Caco-2 (cell line): ENCODE measurements around the gene INTS7. TPM values are rescaled to one million over a fixed set of nuclear protein-coding genes. Genes with fewer than 3 reads are reported as not detected.

Experiments used
- BruUV-seq: library from RNA; stranded (reverse); fragments of 400-500 nt; replicated peaks from 2 replicates; lab custom pipeline; 2021; lab: Mats Ljungman, UMichigan
- CTCF ChIA-PET: fragments of 300-600 bp; sonication (Branson Sonifier 250); formaldehyde crosslinking; loops from one replicate; lab custom pipeline; 2022; ENCODE audit warnings: antibody characterized with exemption; lab: Charles Lee
- POLR2A ChIA-PET: fragments of 300-600 bp; sonication (Branson Sonifier 250); formaldehyde crosslinking; loops from one replicate; lab custom pipeline; 2022; ENCODE audit warnings: antibody characterized with exemption; lab: Charles Lee
- DNase-seq, 2 experiments: peaks; one replicate each; pipeline versions ENCODE4 v3.0.0 to v3.0.0-alpha.2; 2020 to 2022
- H3K27me3 ChIP-seq: replicated peaks from 2 replicates; pipeline ENCODE4 v1.6.0; 2011; ENCODE audit warnings: low read length; ENCODE audit not compliant: control insufficient read depth, insufficient read depth
- H3K36me3 ChIP-seq: 2 replicates; pipeline ENCODE4 v1.5.1; 2011; ENCODE audit warnings: low read length; ENCODE audit not compliant: control insufficient read depth, insufficient read depth
- H3K4me1 ChIP-seq: fragments of 250-450 bp; sonication (Bioruptor Pico); 2 replicates; pipeline ENCODE4 v1.5.1; 2020; ENCODE audit warnings: mild to moderate bottlenecking
- H3K4me3 ChIP-seq: 2 replicates; pipeline ENCODE4 v1.5.1; 2011; ENCODE audit warnings: low read depth, mild to moderate bottlenecking, control low read depth, low read length
- H3K9me3 ChIP-seq: fragments of 250-450 bp; sonication (Bioruptor Pico); 2 replicates; pipeline ENCODE4 v1.5.1; 2020; ENCODE audit warnings: mild to moderate bottlenecking, moderate library complexity
- H3K27ac Mint-ChIP-seq: one replicate; pipeline ENCODE4 v1.8.0; 2022; ENCODE audit warnings: mixed read lengths; ENCODE audit not compliant: unreplicated experiment
- H3K27me3 Mint-ChIP-seq: one replicate; pipeline ENCODE4 v1.8.0; 2022; ENCODE audit warnings: mixed read lengths; ENCODE audit not compliant: insufficient read depth, unreplicated experiment
- H3K36me3 Mint-ChIP-seq: one replicate; pipeline ENCODE4 v1.8.0; 2022; ENCODE audit warnings: mild to moderate bottlenecking, mixed read lengths; ENCODE audit not compliant: insufficient read depth, unreplicated experiment
- H3K4me1 Mint-ChIP-seq: one replicate; pipeline ENCODE4 v1.8.0; 2022; ENCODE audit warnings: low read depth, mixed read lengths; ENCODE audit not compliant: unreplicated experiment
- H3K4me3 Mint-ChIP-seq: one replicate; pipeline ENCODE4 v1.8.0; 2022; ENCODE audit warnings: mild to moderate bottlenecking, moderate library complexity, mixed read lengths; ENCODE audit not compliant: unreplicated experiment
- H3K9me3 Mint-ChIP-seq: one replicate; pipeline ENCODE4 v1.8.0; 2022; ENCODE audit warnings: mixed read lengths; ENCODE audit not compliant: unreplicated experiment
- intact Hi-C: fragments of 100-400 bp; cut with micrococcal nuclease; formaldehyde crosslinking; loops from one replicate; pipeline ENCODE4 v1.10.0; 2022; ENCODE audit not compliant: unreplicated experiment
- total RNA-seq: library from RNA; stranded (reverse); gene quantifications from 2 replicates; pipeline ENCODE4 v1.2.3, GENCODE V29; 2022
- TF ChIP-seq, protein P1 (sequence below), 2 experiments: fragments of 200-600 bp in 1 of 2; IDR thresholded peaks; 1 replicate in 1 of 2; 2 replicates in 1 of 2; pipeline versions ENCODE4 v1.5.1 to v1.8.0; 2011 to 2022; ENCODE audit warnings: antibody characterized with exemption in 1 of 2, control low read depth in 1 of 2, inconsistent platforms in 1 of 2, low read depth in 1 of 2, low read length in 1 of 2, mild to moderate bottlenecking in 1 of 2, moderate library complexity in 1 of 2; ENCODE audit not compliant: insufficient read depth in 1 of 2, severe bottlenecking in 1 of 2, unreplicated experiment in 1 of 2

Gene INTS7
- total RNA-seq, 1 experiment from 2014 or later = 31.9 TPM

DNA sequence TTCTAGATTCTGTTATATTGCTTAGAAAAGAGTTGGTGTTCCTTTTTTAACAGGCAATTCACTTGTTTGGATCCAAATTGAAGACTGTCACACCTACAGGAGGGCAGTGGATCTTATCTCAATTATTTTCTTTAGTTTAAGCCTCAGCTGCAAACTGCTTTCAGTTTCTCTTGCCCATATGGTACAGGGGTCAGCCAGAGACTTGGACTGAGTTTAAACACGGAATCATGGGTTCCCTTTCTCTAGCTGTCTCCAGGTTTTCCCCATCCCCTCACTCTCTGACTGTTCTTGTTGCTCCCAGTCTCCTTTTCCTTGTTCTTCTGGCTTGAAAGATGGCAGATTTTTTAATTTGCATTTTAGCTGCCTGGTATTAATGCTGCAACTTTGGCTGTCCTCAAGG lies 18.6 kb upstream of the INTS7 start:
- intact Hi-C loops = no loop called here
- Histone ChIP-seq H3K36me3 (0 out of 2 replicates have a peak, but pooled peaks cover 6% of the 10 kb centered on the region), H3K4me1 (no peaks in the 10 kb centered on the region), H3K9me3 (no peaks in the 10 kb centered on the region), H3K4me3 (no peak overlapping the region), H3K27me3 (no peaks in the 10 kb centered on the region)
- DNase-seq = no peak
- TF ChIP-seq, protein P1, sequence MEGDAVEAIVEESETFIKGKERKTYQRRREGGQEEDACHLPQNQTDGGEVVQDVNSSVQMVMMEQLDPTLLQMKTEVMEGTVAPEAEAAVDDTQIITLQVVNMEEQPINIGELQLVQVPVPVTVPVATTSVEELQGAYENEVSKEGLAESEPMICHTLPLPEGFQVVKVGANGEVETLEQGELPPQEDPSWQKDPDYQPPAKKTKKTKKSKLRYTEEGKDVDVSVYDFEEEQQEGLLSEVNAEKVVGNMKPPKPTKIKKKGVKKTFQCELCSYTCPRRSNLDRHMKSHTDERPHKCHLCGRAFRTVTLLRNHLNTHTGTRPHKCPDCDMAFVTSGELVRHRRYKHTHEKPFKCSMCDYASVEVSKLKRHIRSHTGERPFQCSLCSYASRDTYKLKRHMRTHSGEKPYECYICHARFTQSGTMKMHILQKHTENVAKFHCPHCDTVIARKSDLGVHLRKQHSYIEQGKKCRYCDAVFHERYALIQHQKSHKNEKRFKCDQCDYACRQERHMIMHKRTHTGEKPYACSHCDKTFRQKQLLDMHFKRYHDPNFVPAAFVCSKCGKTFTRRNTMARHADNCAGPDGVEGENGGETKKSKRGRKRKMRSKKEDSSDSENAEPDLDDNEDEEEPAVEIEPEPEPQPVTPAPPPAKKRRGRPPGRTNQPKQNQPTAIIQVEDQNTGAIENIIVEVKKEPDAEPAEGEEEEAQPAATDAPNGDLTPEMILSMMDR (IDR thresholded peaks at IDR 0.05; ENCODE audit: insufficient read depth in 1 of 2, low read depth in 1 of 2, low read length in 1 of 2, severe bottlenecking in 1 of 2, unreplicated experiment in 1 of 2) = no peak
- Mint-ChIP-seq H3K27me3 (no peaks in the 10 kb centered on the region), H3K36me3 (peaks cover 79% of the 10 kb centered on the region), H3K27ac (no peak overlapping the region), H3K4me1 (no peaks in the 10 kb centered on the region), H3K9me3 (no peaks in the 10 kb centered on the region), H3K4me3 (no peak overlapping the region)
- CTCF ChIA-PET = no interaction called here
- BruUV-seq = no TSS peak
- POLR2A ChIA-PET = no interaction called here

DNA sequence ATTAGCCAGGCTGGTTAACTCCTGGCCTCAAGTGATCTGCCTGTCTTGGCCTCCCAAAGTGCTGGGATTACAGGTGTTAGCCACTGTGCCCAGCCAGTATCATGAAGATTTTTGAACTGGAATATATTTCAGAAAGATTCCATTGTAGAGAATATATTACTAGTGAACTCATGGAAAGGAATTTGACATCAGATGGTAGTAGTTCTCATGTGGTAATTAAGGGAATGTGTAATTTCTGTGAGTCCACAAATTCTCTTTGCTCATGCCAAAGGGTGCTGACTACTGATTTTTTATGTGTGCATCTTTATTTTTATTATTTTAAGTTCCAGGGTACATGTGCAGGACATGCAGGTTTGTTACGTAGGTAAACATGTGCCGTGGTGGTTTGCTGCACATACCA lies 10.6 kb upstream of the INTS7 start:
- Mint-ChIP-seq H3K4me3 (no peak overlapping the region), H3K27me3 (no peaks in the 10 kb centered on the region), H3K9me3 (no peaks in the 10 kb centered on the region), H3K36me3 (peaks cover 35% of the 10 kb centered on the region), H3K27ac (no peak overlapping the region), H3K4me1 (peaks cover 10% of the 10 kb centered on the region)
- TF ChIP-seq, protein P1 (IDR thresholded peaks at IDR 0.05; ENCODE audit: insufficient read depth in 1 of 2, low read depth in 1 of 2, low read length in 1 of 2, severe bottlenecking in 1 of 2, unreplicated experiment in 1 of 2) = no peak
- H3K27me3 ChIP-seq = no peaks in the 10 kb centered on the region
- no peak for DNase-seq
- no peaks in the 10 kb centered on the region for H3K9me3 ChIP-seq
- H3K36me3 ChIP-seq = no peaks in the 10 kb centered on the region
- CTCF ChIA-PET = no interaction called here
- no peak overlapping the region for H3K4me3 ChIP-seq
- intact Hi-C loops = no loop called here
- POLR2A ChIA-PET = interaction anchor here (0.5 kb wide), 1 partner anchor 10 kb away, joined by 3 read pairs; the partner anchor contains the start of gene DTL
- H3K4me1 ChIP-seq = no peaks in the 10 kb centered on the region; the same call in 1 of the 2 replicates
- BruUV-seq = no TSS peak

DNA sequence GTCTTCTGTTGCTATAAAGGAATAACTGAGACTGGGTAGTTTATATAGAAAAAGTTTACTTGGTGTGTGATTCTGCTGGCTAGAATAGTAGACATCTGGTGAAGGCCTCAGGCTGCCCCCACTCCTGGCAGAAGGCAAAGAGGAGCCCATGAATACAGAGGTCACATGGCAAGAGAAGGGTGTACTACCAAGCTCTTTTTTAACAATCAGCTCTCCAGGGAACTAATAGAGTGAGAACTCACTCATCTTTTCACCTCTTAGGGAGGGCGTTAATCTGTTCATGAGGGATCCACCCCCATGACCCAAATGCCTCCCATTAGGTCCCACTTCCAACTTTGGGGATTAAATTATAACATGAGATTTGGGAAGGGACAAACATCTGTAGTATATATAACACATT lies 9.5 kb upstream of the INTS7 start:
- intact Hi-C loops = no loop called here
- TF ChIP-seq, protein P1 (IDR thresholded peaks at IDR 0.05; ENCODE audit: insufficient read depth in 1 of 2, low read depth in 1 of 2, low read length in 1 of 2, severe bottlenecking in 1 of 2, unreplicated experiment in 1 of 2) = no peak
- Histone ChIP-seq H3K36me3 (no peaks in the 10 kb centered on the region), H3K27me3 (no peaks in the 10 kb centered on the region), H3K4me1 (peaks cover 4% of the 10 kb centered on the region), H3K9me3 (no peaks in the 10 kb centered on the region), H3K4me3 (no peak overlapping the region)
- BruUV-seq = no TSS peak
- H3K27me3 Mint-ChIP-seq = no peaks in the 10 kb centered on the region
- DNase-seq = no peak
- H3K4me1 Mint-ChIP-seq = peaks cover 16% of the 10 kb centered on the region
- peaks cover 27% of the 10 kb centered on the region for H3K36me3 Mint-ChIP-seq
- no peaks in the 10 kb centered on the region for H3K9me3 Mint-ChIP-seq
- no peak overlapping the region for H3K4me3 Mint-ChIP-seq
- ChIA-PET CTCF (interaction anchor here (1.5 kb wide), 1 partner anchor 10 kb away, joined by 7 read pairs; the partner anchor contains the start of genes DTL and INTS7), POLR2A (no interaction called here)
- H3K27ac Mint-ChIP-seq = no peak overlapping the region
